Measurements from ENCODE around the gene WBP2NL.

DNA sequence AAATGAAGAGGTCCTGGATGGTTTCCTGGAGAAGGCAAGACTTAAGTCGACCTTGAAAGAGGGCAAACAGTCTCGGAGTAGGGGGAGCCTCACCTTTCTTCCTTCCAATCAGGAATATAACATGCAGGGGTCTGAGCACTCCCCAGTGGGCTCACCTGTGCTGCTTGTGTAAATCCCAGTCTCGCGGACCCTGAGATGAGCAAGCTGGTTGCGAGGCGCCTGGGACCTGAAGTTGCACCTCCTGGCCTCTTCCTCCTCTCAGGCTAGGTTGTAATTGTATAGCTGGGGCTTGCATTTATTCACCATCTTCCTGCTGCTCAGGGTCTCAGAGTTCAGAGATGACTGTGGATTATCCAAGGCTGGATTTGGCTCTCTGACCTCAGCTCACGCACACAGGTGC, 7.5 kb upstream of the WBP2NL start:
- TF ChIP-seq, protein P1, sequence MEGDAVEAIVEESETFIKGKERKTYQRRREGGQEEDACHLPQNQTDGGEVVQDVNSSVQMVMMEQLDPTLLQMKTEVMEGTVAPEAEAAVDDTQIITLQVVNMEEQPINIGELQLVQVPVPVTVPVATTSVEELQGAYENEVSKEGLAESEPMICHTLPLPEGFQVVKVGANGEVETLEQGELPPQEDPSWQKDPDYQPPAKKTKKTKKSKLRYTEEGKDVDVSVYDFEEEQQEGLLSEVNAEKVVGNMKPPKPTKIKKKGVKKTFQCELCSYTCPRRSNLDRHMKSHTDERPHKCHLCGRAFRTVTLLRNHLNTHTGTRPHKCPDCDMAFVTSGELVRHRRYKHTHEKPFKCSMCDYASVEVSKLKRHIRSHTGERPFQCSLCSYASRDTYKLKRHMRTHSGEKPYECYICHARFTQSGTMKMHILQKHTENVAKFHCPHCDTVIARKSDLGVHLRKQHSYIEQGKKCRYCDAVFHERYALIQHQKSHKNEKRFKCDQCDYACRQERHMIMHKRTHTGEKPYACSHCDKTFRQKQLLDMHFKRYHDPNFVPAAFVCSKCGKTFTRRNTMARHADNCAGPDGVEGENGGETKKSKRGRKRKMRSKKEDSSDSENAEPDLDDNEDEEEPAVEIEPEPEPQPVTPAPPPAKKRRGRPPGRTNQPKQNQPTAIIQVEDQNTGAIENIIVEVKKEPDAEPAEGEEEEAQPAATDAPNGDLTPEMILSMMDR (IDR thresholded peaks at IDR 0.05): no peak
- no peak for TF ChIP-seq EZH2 (IDR thresholded peaks at IDR 0.05; ENCODE audit: borderline replicate concordance, insufficient read depth, low read depth, low read length, poor library complexity, severe bottlenecking)

Data from B cell (primary cell).